K562 (cell line): Measurements from ENCODE around the gene FAM186B. TPM values are rescaled to one million over a fixed set of nuclear protein-coding genes. Genes with fewer than 3 reads are reported as not detected.

Experiments used
- RBM25 ChIP-seq: fragments of 200-400 bp; formaldehyde crosslinking; IDR thresholded peaks from 2 replicates; pipeline ENCODE4 v1.6.1; 2018; ENCODE audit warnings: low read length, low read depth, moderate library complexity; ENCODE audit not compliant: severe bottlenecking
- ZBTB40 ChIP-seq, 2 experiments: fragments of 450-650 bp in 1 of 2; sonication (generic) in 1 of 2; formaldehyde crosslinking in 1 of 2; IDR thresholded peaks; 2 replicates each; pipeline versions ENCODE4 v1.7.1 to v1.9.0; 2016 to 2022; ENCODE audit warnings: inconsistent platforms in 1 of 2, mild to moderate bottlenecking in 1 of 2, missing genetic modification reagents in 1 of 2
- polyA plus RNA-seq, 8 experiments: library from polyadenylated mRNA; depleted of rRNA in 4 of 8; stranded (reverse) in 5 of 8; unstranded in 3 of 8; fragments of >200 nt; fragmentation: Nextera tagmentation in 2 of 8; fragmentation: Illumina TruSeq in 1 of 8; extraction: Ambion mirVana in 2 of 8; extraction: Trizol in 1 of 8; gene quantifications; 2 replicates each; pipeline versions ENCODE4 v1.2.1 to v1.2.3, GENCODE V29; 2011 to 2014; ENCODE audit warnings: inconsistent platforms in 1 of 8, missing spikeins in 1 of 8
- total RNA-seq, 7 experiments: library from RNA; depleted of rRNA in 6 of 7; stranded (reverse); fragments of >200 nt in 6 of 7; fragmentation: Illumina TruSeq in 2 of 7; extraction: Trizol in 2 of 7; gene quantifications; 2 replicates each; pipeline versions ENCODE4 v1.2.1 to v1.2.3, GENCODE V29; 2011 to 2021; ENCODE audit warnings: low replicate concordance in 1 of 7

Gene FAM186B
- total and polyA plus RNA-seq, 9 of the 15 experiments (the other 6 are each of a cell fraction or from before 2014, with no cell fraction given) = 0.07 to 0.42 (median 0.15) TPM

- no peak for TF ChIP-seq ZBTB40 (IDR thresholded peaks at IDR 0.05)
- no peak for TF ChIP-seq ZBTB40 (CRISPR knock-in tag; IDR thresholded peaks at IDR 0.05)
- no peak for TF ChIP-seq RBM25
Observed at GRCh38 chr12:49584591-49584990, 20.8 kb downstream of the FAM186B start (continued).
